Astrocyte (in vitro differentiated cells and primary cell): Measurements from ENCODE around the gene PPP2R2D. TPM values are rescaled to one million over a fixed set of nuclear protein-coding genes. Genes with fewer than 3 reads are reported as not detected.

Experiments used
- DNase-seq: peaks from one replicate; pipeline ENCODE4 v3.0.0-alpha.2; 2010; ENCODE audit warnings: low read depth
- FAIRE-seq: peaks from 2 replicates; lab custom pipeline; 2011; peaks lifted over from hg19 to GRCh38; lab: Jason Lieb, UNC
- H2AFZ ChIP-seq: 2 replicates; pipeline ENCODE4 v1.6.0; 2012; ENCODE audit warnings: low read depth, low read length, inconsistent platforms
- H3K27ac ChIP-seq: 2 replicates; pipeline ENCODE4 v1.5.1; 2011; ENCODE audit warnings: low read depth, low read length, inconsistent platforms
- H3K27me3 ChIP-seq: 2 replicates; pipeline ENCODE4 v1.6.0; 2011; ENCODE audit warnings: low read length, inconsistent platforms; ENCODE audit not compliant: insufficient read depth
- H3K36me3 ChIP-seq: 2 replicates; pipeline ENCODE4 v1.5.1; 2011; ENCODE audit warnings: low read length, inconsistent platforms; ENCODE audit not compliant: insufficient read depth
- H3K4me1 ChIP-seq: 2 replicates; pipeline ENCODE4 v1.5.1; 2011; ENCODE audit warnings: low read length, inconsistent platforms; ENCODE audit not compliant: insufficient read depth
- H3K4me2 ChIP-seq: 2 replicates; pipeline ENCODE4 v1.6.0; 2012; ENCODE audit warnings: low read length, inconsistent platforms
- H3K4me3 ChIP-seq: 2 replicates; pipeline ENCODE4 v1.5.1; 2011; ENCODE audit warnings: low read depth, mild to moderate bottlenecking, low read length, inconsistent platforms; ENCODE audit not compliant: insufficient read depth
- H3K79me2 ChIP-seq: 2 replicates; pipeline ENCODE4 v1.6.0; 2012; ENCODE audit warnings: mild to moderate bottlenecking, low read length, inconsistent platforms; ENCODE audit not compliant: insufficient read depth
- H3K9ac ChIP-seq: 2 replicates; pipeline ENCODE4 v1.6.0; 2012; ENCODE audit warnings: mild to moderate bottlenecking, low read length, inconsistent platforms
- H3K9me3 ChIP-seq: 2 replicates; pipeline ENCODE4 v1.5.1; 2012; ENCODE audit warnings: low read depth, mild to moderate bottlenecking, low read length, inconsistent platforms; ENCODE audit not compliant: insufficient read depth
- H4K20me1 ChIP-seq: 2 replicates; pipeline ENCODE4 v1.6.0; 2012; ENCODE audit warnings: low read length, inconsistent platforms; ENCODE audit not compliant: insufficient read depth
- H3K27ac Mint-ChIP-seq: one replicate; pipeline ENCODE4 v1.8.0; 2021; ENCODE audit warnings: mild to moderate bottlenecking, mixed read lengths; ENCODE audit not compliant: unreplicated experiment
- H3K27me3 Mint-ChIP-seq: one replicate; pipeline ENCODE4 v1.8.0; 2021; ENCODE audit warnings: low read depth, mixed read lengths; ENCODE audit not compliant: unreplicated experiment
- H3K36me3 Mint-ChIP-seq: one replicate; pipeline ENCODE4 v1.8.0; 2021; ENCODE audit warnings: low read depth, mixed read lengths; ENCODE audit not compliant: unreplicated experiment
- H3K4me1 Mint-ChIP-seq: one replicate; pipeline ENCODE4 v1.8.0; 2021; ENCODE audit warnings: low read depth, mixed read lengths; ENCODE audit not compliant: unreplicated experiment
- H3K4me3 Mint-ChIP-seq: one replicate; pipeline ENCODE4 v1.8.0; 2021; ENCODE audit warnings: mild to moderate bottlenecking, moderate library complexity, mixed read lengths; ENCODE audit not compliant: unreplicated experiment
- H3K9me3 Mint-ChIP-seq: one replicate; pipeline ENCODE4 v1.8.0; 2021; ENCODE audit warnings: mild to moderate bottlenecking, mixed read lengths; ENCODE audit not compliant: unreplicated experiment
- CTCF ChIP-seq: IDR thresholded peaks from 2 replicates; pipeline ENCODE4 v1.5.1; 2011; ENCODE audit warnings: low read depth, mild to moderate bottlenecking, inconsistent platforms, low read length, moderate library complexity; ENCODE audit not compliant: insufficient read depth
- EZH2 ChIP-seq: IDR thresholded peaks from 2 replicates; pipeline ENCODE4 v1.6.1; 2012; ENCODE audit warnings: mild to moderate bottlenecking, low read length, inconsistent platforms; ENCODE audit not compliant: insufficient read depth
- total RNA-seq: library from RNA; stranded (reverse); gene quantifications from 2 replicates; pipeline ENCODE4 v1.2.1, GENCODE V29; 2021

PPP2R2D gene
- total RNA-seq, 1 donor from 2014 or later, result 32.5 TPM

DNA sequence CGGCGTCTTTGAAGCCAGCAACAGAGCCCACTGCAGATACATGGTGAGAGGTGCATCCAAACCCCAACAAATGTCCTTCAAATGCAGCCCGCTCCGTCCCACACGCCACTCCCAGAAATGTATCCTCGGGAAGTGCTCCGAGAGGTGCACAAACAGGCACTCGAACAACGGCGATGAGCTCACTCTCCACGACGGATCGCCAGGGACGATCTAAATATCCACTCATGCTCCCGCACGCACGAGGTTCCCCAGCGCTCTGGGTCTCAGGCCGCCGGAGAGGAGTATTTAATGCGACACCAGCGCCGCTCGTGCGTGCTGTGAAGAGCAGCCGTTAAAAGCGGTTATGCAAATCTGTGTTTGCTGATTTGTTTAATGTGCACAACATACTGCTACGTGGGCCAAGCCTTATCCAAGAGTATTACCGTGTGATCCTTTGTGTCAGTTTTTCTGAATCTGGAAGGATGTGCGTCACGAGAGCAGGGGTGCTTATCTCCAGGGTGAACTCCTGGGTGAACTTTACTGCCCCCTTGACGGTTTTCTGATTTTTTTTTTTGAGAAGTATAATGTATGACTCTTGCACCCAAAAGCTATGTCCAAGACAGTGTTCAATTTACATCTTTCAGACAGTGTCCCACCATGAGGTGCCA lies 48.5 kb upstream of the PPP2R2D start:
- Mint-ChIP-seq H3K27ac (no peak overlapping the region), H3K4me3 (no peak overlapping the region), H3K27me3 (peaks cover 21% of the 10 kb centered on the region), H3K9me3 (peaks cover 4% of the 10 kb centered on the region), H3K4me1 (no peaks in the 10 kb centered on the region), H3K36me3 (no peaks in the 10 kb centered on the region)
- no peak overlapping the region for H3K4me2 ChIP-seq
- H3K9ac ChIP-seq, result no peak overlapping the region
- peaks cover 11% of the 10 kb centered on the region for H3K9me3 ChIP-seq
- H4K20me1 ChIP-seq, result no peaks in the 10 kb centered on the region
- H2AFZ ChIP-seq, result no peak overlapping the region
- no peaks in the 10 kb centered on the region for H3K36me3 ChIP-seq
- no peaks in the 10 kb centered on the region for H3K4me1 ChIP-seq
- no peak overlapping the region for H3K27ac ChIP-seq
- H3K79me2 ChIP-seq, result no peaks in the 10 kb centered on the region
- no peaks in the 10 kb centered on the region for H3K27me3 ChIP-seq
- no peak for DNase-seq
- FAIRE-seq, result no peak
- H3K4me3 ChIP-seq, result no peak overlapping the region
- TF ChIP-seq EZH2 (no peak), CTCF (no peak)

DNA sequence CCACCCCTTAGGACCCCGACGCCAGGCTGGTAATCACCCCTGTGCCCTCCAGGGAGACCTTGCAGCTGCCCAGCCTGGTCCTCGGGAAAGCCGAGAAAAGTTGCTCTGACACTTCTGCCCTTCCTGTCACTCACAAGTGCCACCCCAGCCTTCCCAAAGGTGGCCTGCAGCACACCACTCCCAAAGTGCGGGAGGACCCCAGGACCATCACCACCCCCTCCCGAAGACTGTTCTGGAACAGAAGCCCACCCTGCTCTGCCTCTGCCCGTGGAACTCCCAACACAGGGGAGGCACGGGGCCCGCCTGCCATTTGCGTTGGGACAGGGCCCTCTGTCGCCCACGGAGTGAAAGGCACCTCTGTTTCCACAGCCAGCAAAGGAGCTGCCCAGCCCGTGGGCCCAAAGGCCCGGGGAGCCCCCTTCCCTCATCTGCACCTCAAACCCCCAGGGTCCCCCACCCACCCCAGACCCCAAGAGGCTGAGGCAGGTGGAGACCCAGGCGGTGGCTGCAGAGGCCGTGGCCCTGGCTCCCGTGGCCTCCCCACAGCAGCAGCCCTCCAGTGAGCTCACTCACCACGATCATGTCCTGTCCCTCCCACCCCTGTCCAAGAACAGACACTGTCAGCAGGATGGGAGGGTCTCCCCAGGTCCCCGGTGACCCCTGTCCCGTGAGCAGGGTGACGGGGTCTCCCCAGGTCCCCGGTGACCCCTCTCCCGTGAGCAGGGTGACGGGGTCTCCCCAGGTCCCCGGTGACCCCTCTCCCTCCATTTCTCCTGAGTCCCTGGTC lies 47.8 kb upstream of the PPP2R2D start:
- no peak overlapping the region for H3K4me3 ChIP-seq
- FAIRE-seq (no peak), DNase-seq (no peak)
- no peaks in the 10 kb centered on the region for H4K20me1 ChIP-seq
- no peak overlapping the region for H3K9ac ChIP-seq
- no peaks in the 10 kb centered on the region for H3K4me1 Mint-ChIP-seq
- peaks cover 4% of the 10 kb centered on the region for H3K9me3 Mint-ChIP-seq
- TF ChIP-seq EZH2 (no peak), CTCF (no peak)
- H3K4me2 ChIP-seq, result no peak overlapping the region
- peaks cover 11% of the 10 kb centered on the region for H3K9me3 ChIP-seq
- no peaks in the 10 kb centered on the region for H3K36me3 ChIP-seq
- H3K36me3 Mint-ChIP-seq, result no peaks in the 10 kb centered on the region
- H3K27me3 Mint-ChIP-seq, result peaks cover 21% of the 10 kb centered on the region
- H3K79me2 ChIP-seq, result no peaks in the 10 kb centered on the region
- no peak overlapping the region for H2AFZ ChIP-seq
- H3K27ac ChIP-seq, result no peak overlapping the region
- no peak overlapping the region for H3K27ac Mint-ChIP-seq
- no peak overlapping the region for H3K4me3 Mint-ChIP-seq
- no peaks in the 10 kb centered on the region for H3K4me1 ChIP-seq
- no peaks in the 10 kb centered on the region for H3K27me3 ChIP-seq

DNA sequence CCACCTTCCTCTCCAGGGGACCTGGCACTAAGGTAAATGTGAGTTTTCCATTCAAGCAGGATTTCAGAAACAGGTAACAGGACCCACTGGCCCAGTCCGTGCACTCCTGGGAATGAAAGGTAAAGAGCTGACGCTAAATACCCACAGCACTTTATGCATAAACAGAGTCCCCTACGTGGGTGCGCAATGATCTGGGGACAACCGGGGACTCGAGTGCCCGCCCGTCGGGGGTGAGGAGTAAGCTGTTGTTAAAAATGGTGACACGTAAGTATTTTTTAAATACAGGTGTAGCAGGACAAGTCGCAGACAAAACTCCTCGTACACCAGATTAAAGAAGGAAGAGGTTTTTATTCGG lies 47.2 kb upstream of the PPP2R2D start:
- Mint-ChIP-seq H3K27ac (no peak overlapping the region), H3K27me3 (peaks cover 21% of the 10 kb centered on the region), H3K4me3 (no peak overlapping the region), H3K4me1 (no peaks in the 10 kb centered on the region), H3K9me3 (peaks cover 4% of the 10 kb centered on the region), H3K36me3 (no peaks in the 10 kb centered on the region)
- H3K4me2 ChIP-seq, result no peak overlapping the region
- no peaks in the 10 kb centered on the region for H3K36me3 ChIP-seq
- no peaks in the 10 kb centered on the region for H3K27me3 ChIP-seq
- no peak overlapping the region for H3K4me3 ChIP-seq
- H3K27ac ChIP-seq, result no peak overlapping the region
- no peak overlapping the region for H2AFZ ChIP-seq
- no peak for FAIRE-seq
- TF ChIP-seq EZH2 (no peak), CTCF (no peak)
- no peaks in the 10 kb centered on the region for H4K20me1 ChIP-seq
- peaks cover 11% of the 10 kb centered on the region for H3K9me3 ChIP-seq
- H3K4me1 ChIP-seq, result no peaks in the 10 kb centered on the region
- no peak for DNase-seq
- no peaks in the 10 kb centered on the region for H3K79me2 ChIP-seq
- H3K9ac ChIP-seq, result no peak overlapping the region
